ENCODE results near the gene CRMP1.

The CRMP1 gene

DNA sequence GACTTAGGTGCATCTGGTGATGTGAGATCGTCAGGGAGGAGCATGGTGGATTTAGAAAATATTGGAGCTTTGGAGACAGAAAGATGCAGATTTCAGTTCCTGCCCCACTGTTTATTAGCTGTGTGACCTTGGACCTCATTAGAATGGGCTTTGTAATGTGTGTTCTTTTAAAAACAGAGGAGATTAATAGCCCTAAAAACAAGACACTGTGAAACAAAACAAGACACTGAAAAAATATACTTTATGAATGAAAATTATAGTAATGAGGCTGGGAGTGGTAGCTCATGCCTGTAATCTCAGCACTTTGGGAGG, 102.4 kb downstream of the CRMP1 start:
- DNase-seq = no peak

DNA sequence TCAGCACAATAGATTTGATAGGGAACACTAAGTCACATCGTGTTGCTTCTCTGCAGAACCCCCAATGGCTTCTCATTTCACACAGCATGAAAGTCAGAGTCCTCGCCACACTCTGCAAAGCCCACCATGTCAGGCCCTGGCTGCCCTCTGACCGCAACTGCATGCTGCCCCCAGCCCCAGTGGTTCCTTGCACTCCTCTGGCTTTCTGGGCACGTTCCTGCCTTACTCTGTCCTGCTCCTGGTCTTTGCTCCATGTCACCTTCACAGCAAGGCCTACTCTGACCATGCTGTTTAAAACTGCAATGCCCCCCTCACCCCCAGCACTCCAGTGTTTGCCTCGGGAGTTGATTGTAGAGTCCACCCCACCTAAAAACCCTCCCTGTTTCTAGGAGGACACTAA, 103.7 kb downstream of the CRMP1 start:
- no peak for DNase-seq

- no peak for DNase-seq
Observed at GRCh38 chr4:5788144-5788543, 104.7 kb downstream of the CRMP1 start.

GRCh38 chr4:5787311-5787710, 105.6 kb downstream of the CRMP1 start:
- DNase-seq = no peak

DNA sequence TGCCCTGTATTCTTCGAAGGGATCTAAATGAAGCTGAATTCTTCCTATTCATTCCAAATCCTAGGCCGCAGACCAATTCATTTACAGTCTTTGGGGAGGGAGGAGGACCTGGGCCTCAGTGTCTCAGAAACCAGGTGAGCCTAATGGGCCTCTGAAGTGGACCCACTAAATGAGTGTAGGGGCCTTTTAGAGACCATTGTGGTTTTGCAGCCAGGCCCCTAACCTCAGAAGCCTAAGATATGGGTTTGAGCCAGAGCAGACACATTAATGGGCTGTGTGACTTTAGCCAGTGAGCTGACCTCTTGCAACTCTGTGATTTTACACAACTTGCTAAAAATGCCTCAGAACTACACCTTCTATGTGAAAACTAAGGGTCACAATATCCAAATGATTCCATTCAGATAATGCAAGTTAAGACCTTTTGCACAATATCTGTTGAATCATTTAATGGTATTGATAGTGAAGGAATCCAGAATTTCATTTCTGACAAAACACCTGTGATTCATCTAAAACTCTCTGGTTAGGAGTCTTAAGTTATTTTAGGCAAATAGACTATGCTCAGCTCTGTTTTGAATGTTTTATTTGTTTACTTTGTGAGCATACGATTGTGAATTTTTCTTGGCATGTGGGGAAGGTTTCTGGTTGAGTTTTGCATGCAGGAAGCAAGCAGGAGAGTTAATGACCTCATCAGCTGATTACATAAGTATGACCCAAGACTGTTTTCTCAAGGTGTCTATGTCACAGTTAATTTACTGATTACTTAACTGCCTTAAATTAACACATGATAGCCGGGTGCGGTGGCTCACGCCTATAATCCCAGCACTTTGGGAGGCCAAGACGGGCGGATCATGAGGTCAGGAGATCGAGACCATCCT, 106.8 kb downstream of the CRMP1 start:
- no peak for DNase-seq

GRCh38 chr4:5784960-5785611, 107.8 kb downstream of the CRMP1 start:
- DNase-seq = no peak

GRCh38 chr4:5784021-5784420, 108.9 kb downstream of the CRMP1 start:
- no peak for DNase-seq

- DNase-seq = no peak
Observed at GRCh38 chr4:5783486-5783885, 109.4 kb downstream of the CRMP1 start.

DNA sequence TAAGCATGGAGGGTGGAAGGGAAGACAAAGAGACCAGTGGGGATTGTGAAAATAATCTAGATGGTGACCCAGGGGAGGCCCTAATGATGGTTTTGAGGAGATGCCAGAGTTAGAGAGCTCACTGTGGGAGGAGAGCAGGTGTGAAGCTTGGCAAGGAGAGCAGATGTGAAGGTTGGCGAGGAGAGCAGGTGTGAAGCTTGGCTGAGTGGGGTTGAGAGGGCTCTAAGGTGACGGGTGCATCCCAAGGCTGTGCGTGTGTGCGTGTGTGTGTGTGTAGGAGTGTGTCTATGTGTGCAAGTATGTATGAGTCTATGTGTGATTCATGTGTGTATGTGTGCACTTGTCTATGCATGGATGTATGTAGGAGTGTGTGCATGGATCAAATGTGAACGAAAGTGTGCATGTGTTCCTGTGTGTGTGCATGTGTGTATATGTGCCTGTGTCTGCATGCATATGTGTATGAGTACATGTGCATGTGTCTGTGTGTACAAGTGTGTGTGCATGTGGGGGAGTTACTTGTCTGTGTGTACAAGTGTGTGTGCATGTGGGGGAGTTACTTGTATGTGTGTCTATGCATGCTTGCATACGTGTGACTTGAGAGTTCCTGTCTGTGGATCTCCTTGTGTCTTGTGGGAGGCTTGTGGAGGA, 109.9 kb downstream of the CRMP1 start:
- no peak for DNase-seq

GRCh38 chr4:5781691-5782090, 111.2 kb downstream of the CRMP1 start:
- DNase-seq = no peak

DNA sequence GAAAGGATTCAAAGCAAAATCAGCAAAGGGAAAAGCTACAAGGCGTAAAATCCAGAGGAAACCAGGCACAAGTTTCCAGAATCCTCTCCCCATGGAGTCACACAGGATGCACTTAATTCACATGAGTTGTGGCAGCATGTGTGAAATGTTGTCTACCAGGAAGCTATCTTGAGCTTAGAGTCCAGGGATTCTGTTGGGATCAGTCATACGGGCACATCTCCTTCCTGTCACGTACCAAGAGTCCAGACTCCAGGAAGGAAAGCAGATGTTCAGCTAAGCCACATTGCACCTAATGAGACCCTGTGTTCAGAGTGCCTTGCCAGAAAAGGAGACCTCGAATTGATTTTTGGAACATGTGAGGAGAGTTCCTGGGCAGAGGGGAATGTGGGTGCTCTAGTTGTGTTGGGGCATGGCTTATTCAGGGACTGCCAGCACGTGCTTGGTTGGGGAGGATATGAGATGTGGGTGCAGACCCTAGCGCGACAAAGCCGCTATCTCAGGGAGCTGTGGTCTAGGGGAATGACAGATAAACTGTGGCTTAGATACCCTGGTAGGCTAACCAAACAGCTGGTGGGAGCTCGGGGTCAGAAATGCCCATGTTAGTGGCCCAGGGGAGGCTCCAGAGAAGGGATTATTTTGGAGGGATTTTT, 111.9 kb downstream of the CRMP1 start:
- no peak for DNase-seq

DNA sequence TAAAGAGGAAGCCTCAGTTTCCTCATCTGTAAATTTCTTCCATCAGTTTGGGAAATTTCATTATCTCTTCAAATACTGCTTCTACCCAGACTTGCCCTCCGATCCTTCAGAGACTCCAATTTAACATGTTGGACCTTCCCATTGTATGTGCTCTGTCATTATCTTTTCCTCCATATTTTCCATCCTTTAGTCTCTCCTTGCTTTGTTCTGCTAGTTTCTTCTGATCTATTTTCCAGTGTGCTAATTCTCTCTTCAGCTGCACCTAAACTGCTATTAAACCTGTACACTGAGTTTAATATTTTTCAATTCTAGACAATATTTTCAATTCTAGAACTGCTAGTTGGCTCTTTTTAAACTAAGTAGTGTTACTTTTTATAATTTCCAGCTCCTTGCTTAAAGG, 116.4 kb downstream of the CRMP1 start:
- no peak for DNase-seq

DNA sequence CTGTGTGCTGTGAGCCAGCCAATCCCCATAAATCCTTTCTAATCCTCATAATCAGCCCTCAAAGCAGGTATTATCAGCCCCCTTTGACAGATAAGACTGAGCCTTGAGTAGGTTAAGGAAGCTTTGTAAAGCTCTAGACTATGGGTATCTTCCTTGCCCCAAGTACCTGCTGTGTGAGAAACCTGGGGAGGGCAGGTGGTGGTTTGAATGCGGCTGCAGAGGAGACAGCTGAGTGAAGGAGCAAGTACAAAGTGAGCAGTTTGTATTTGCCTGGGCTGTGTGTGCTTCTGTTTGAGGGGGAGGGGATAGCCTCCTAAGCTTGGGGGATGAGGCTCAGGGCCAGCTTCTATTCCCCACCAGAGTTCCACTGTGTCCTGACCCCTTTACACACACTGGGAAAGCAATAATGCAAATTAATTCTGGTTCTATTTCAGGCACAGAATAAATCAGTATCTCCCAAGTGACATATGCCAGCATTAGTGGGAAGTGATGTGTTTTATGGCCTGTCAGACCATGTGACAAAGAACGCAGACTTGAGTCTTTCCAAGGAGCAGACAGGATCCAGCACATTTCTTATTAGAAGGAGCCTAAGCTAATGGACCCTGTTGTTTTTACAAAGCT, 118.4 kb downstream of the CRMP1 start:
- DNase-seq = no peak

DNA sequence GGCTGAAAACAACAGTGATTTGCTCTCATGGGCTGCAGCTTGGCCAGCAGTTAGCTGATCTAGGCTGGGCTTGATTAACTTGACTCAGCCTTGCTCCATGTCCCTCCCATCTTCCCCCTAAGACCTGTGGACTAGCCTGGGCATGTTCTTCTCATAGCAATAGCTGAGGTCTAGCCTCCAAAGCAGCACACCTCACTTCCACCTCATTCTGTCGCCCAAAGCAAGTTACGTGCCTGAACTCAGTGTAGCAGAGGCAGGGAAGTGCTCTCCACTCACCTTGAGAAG, 119.7 kb downstream of the CRMP1 start:
- DNase-seq = no peak

DNA sequence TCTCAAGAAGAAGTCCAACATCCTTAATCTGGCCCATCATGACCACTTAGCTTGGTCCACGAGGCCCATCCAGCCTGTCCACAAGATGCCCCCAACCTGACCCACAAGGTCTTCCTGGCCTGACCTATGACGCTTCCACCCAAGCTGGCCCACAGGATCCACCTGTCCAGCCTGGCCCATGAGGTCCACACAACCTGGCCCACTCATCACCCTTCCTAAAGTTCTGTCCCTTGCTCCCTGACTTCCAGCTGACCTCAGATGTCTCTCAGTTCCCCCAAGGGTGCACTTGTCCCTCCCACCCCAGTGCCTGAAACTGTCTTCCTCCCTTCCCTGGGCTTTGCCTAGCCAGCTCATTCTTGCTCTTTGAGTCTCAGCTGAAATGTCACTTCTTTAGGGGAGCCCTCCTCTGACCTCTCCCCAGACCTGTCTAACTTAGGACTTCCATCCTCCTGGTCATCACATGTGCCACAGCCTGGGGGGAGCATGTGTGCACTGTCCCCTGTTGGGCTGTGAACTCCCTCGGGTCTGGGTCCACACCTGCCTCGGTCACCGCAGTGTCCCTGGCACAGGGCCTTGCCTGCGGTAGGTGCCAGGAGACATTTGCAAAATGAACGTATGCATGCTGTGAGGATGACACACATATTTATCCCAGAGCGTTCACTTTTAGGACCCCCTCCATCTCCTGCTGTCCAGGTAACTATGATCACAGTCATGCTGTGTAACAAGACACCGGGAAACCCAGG, 120.2 kb downstream of the CRMP1 start:
- DNase-seq = no peak
